ENCODE data around the gene SH3GL2. TPM values are rescaled to one million over a fixed set of nuclear protein-coding genes. Genes with fewer than 3 reads are reported as not detected.

SH3GL2 gene
- total RNA-seq, 2 experiments from 2014 or later = not detected

GRCh38 chr9:17810728-17811571 lies 232.1 kb downstream of the SH3GL2 start:
- intact Hi-C loops (cut with micrococcal nuclease) = loop anchor here (2.0 to 10.0 kb wide), 4 partner anchors 402 to 1644 kb away; no protein-coding TSS in a partner anchor
- ChIA-PET CTCF (interaction anchor here (0.6 to 2.0 kb wide), 21 partner anchors 8 to 1646 kb away, joined by 3 to 15 read pairs (median 3); no protein-coding TSS in a partner anchor), POLR2A (no interaction called here)
- peak; percentile 44 for DNase-seq
- Mint-ChIP-seq H3K4me1 (ENCODE audit: low read depth) (no peaks in the 10 kb centered on the region), H3K4me3 (no peak overlapping the region), H3K27ac (no peak overlapping the region), H3K36me3 (no peaks in the 10 kb centered on the region), H3K27me3 (peaks cover 4% of the 10 kb centered on the region), H3K9me3 (no peaks in the 10 kb centered on the region)

GRCh38 chr9:17813798-17814197 lies 234.9 kb downstream of the SH3GL2 start:
- CTCF ChIA-PET = no interaction called here

GRCh38 chr9:17816431-17817027 lies 237.7 kb downstream of the SH3GL2 start:
- peaks cover 4% of the 10 kb centered on the region for H3K27me3 Mint-ChIP-seq
- intact Hi-C loops (cut with micrococcal nuclease) = loop anchor here (10.0 kb wide), 1 partner anchor 1638 kb away; no protein-coding TSS in a partner anchor
- CTCF ChIA-PET = no interaction called here

More at GRCh38 chr9:17813798-17814197, 234.9 kb downstream of the SH3GL2 start:
- no peaks in the 10 kb centered on the region for H3K4me1 Mint-ChIP-seq (ENCODE audit: low read depth)
- H3K9me3 Mint-ChIP-seq = no peaks in the 10 kb centered on the region
- intact Hi-C loops (cut with micrococcal nuclease) = loop anchor here (5.0 to 10.0 kb wide), 2 partner anchors 1214 to 1641 kb away; no protein-coding TSS in a partner anchor
- no peak overlapping the region for H3K27ac Mint-ChIP-seq
- DNase-seq = no peak
- no peak overlapping the region for H3K4me3 Mint-ChIP-seq
- POLR2A ChIA-PET = no interaction called here
- peaks cover 4% of the 10 kb centered on the region for H3K27me3 Mint-ChIP-seq
- H3K36me3 Mint-ChIP-seq = no peaks in the 10 kb centered on the region

GRCh38 chr9:17824191-17824590 lies 245.3 kb downstream of the SH3GL2 start:
- Mint-ChIP-seq H3K27ac (no peak overlapping the region), H3K4me1 (ENCODE audit: low read depth) (no peaks in the 10 kb centered on the region), H3K27me3 (no peaks in the 10 kb centered on the region), H3K4me3 (no peak overlapping the region), H3K9me3 (peaks cover 2% of the 10 kb centered on the region), H3K36me3 (no peaks in the 10 kb centered on the region)
- no peak for DNase-seq
- ChIA-PET CTCF (no interaction called here), POLR2A (no interaction called here)
- intact Hi-C loops (cut with micrococcal nuclease) = no loop called here

More at GRCh38 chr9:17816431-17817027, 237.7 kb downstream of the SH3GL2 start:
- DNase-seq = no peak
- H3K4me1 Mint-ChIP-seq (ENCODE audit: low read depth) = no peaks in the 10 kb centered on the region
- H3K27ac Mint-ChIP-seq = no peak overlapping the region
- no peak overlapping the region for H3K4me3 Mint-ChIP-seq
- POLR2A ChIA-PET = no interaction called here
- H3K9me3 Mint-ChIP-seq = no peaks in the 10 kb centered on the region
- H3K36me3 Mint-ChIP-seq = no peaks in the 10 kb centered on the region

GRCh38 chr9:17824616-17825264 lies 245.9 kb downstream of the SH3GL2 start:
- no peak overlapping the region for H3K27ac Mint-ChIP-seq
- POLR2A ChIA-PET = no interaction called here
- no peak for DNase-seq
- CTCF ChIA-PET = interaction anchor here (1.0 kb wide), 1 partner anchor 14 kb away, joined by 3 read pairs; no protein-coding TSS in a partner anchor
- no peaks in the 10 kb centered on the region for H3K4me1 Mint-ChIP-seq (ENCODE audit: low read depth)
- intact Hi-C loops (cut with micrococcal nuclease) = no loop called here
- no peaks in the 10 kb centered on the region for H3K27me3 Mint-ChIP-seq
- H3K4me3 Mint-ChIP-seq = no peak overlapping the region
- H3K36me3 Mint-ChIP-seq = no peaks in the 10 kb centered on the region
- peaks cover 2% of the 10 kb centered on the region for H3K9me3 Mint-ChIP-seq

GRCh38 chr9:17825265-17825659 lies 246.4 kb downstream of the SH3GL2 start:
- ChIA-PET POLR2A (no interaction called here), CTCF (interaction anchor here (1.0 kb wide), 1 partner anchor 14 kb away, joined by 3 read pairs; no protein-coding TSS in a partner anchor)
- Mint-ChIP-seq H3K27me3 (no peaks in the 10 kb centered on the region), H3K4me3 (no peak overlapping the region), H3K9me3 (peaks cover 2% of the 10 kb centered on the region), H3K4me1 (ENCODE audit: low read depth) (no peaks in the 10 kb centered on the region), H3K36me3 (no peaks in the 10 kb centered on the region), H3K27ac (no peak overlapping the region)
- intact Hi-C loops (cut with micrococcal nuclease) = no loop called here
- DNase-seq = no peak

GRCh38 chr9:17829064-17829463 lies 250.2 kb downstream of the SH3GL2 start:
- CTCF ChIA-PET = interaction anchor here (1.1 kb wide), 1 partner anchor 19 kb away, joined by 3 read pairs; no protein-coding TSS in a partner anchor

GRCh38 chr9:17829812-17830385 lies 251.0 kb downstream of the SH3GL2 start:
- ChIA-PET POLR2A (no interaction called here), CTCF (no interaction called here)
- intact Hi-C loops (cut with micrococcal nuclease) = no loop called here
- Mint-ChIP-seq H3K36me3 (no peaks in the 10 kb centered on the region), H3K4me1 (ENCODE audit: low read depth) (no peaks in the 10 kb centered on the region), H3K27me3 (no peaks in the 10 kb centered on the region), H3K4me3 (no peak overlapping the region), H3K9me3 (peaks cover 2% of the 10 kb centered on the region), H3K27ac (no peak overlapping the region)
- DNase-seq = no peak

More at GRCh38 chr9:17829064-17829463, 250.2 kb downstream of the SH3GL2 start:
- Mint-ChIP-seq H3K27ac (no peak overlapping the region), H3K4me3 (no peak overlapping the region), H3K9me3 (peaks cover 2% of the 10 kb centered on the region), H3K36me3 (no peaks in the 10 kb centered on the region), H3K27me3 (no peaks in the 10 kb centered on the region), H3K4me1 (ENCODE audit: low read depth) (no peaks in the 10 kb centered on the region)
- POLR2A ChIA-PET = no interaction called here
- intact Hi-C loops (cut with micrococcal nuclease) = no loop called here
- DNase-seq = no peak

- CTCF ChIA-PET = interaction anchor here (1.0 kb wide), 1 partner anchor 22 kb away, joined by 3 read pairs; no protein-coding TSS in a partner anchor
- Mint-ChIP-seq H3K9me3 (peaks cover 2% of the 10 kb centered on the region), H3K27me3 (no peaks in the 10 kb centered on the region), H3K4me3 (no peak overlapping the region), H3K27ac (no peak overlapping the region), H3K36me3 (no peaks in the 10 kb centered on the region), H3K4me1 (ENCODE audit: low read depth) (no peaks in the 10 kb centered on the region)
- POLR2A ChIA-PET = no interaction called here
- intact Hi-C loops (cut with micrococcal nuclease) = no loop called here
- DNase-seq = no peak
These were observed 253.9 kb downstream of the SH3GL2 start for GRCh38 chr9:17832812-17833211.

- ChIA-PET POLR2A (no interaction called here), CTCF (interaction anchor here (1.0 kb wide), 1 partner anchor 23 kb away, joined by 3 read pairs; no protein-coding TSS in a partner anchor)
- intact Hi-C loops (cut with micrococcal nuclease) = no loop called here
- no peaks in the 10 kb centered on the region for H3K27me3 Mint-ChIP-seq
- H3K9me3 Mint-ChIP-seq = no peaks in the 10 kb centered on the region
- no peaks in the 10 kb centered on the region for H3K4me1 Mint-ChIP-seq (ENCODE audit: low read depth)
- no peak for DNase-seq
- no peaks in the 10 kb centered on the region for H3K36me3 Mint-ChIP-seq
- H3K27ac Mint-ChIP-seq = no peak overlapping the region
- no peak overlapping the region for H3K4me3 Mint-ChIP-seq
These were observed 255.0 kb downstream of the SH3GL2 start for GRCh38 chr9:17833846-17834245.

GRCh38 chr9:17837965-17838364 lies 259.1 kb downstream of the SH3GL2 start:
- no peaks in the 10 kb centered on the region for H3K27me3 Mint-ChIP-seq
- DNase-seq = no peak
- CTCF ChIA-PET = interaction anchor here (1.3 kb wide), 1 partner anchor 27 kb away, joined by 3 read pairs; no protein-coding TSS in a partner anchor
- H3K36me3 Mint-ChIP-seq = no peaks in the 10 kb centered on the region
- no peaks in the 10 kb centered on the region for H3K4me1 Mint-ChIP-seq (ENCODE audit: low read depth)
- H3K4me3 Mint-ChIP-seq = no peak overlapping the region
- H3K9me3 Mint-ChIP-seq = peaks cover 2% of the 10 kb centered on the region
- no peak overlapping the region for H3K27ac Mint-ChIP-seq
- intact Hi-C loops (cut with micrococcal nuclease) = no loop called here
- POLR2A ChIA-PET = no interaction called here

GRCh38 chr9:17839776-17840175 lies 260.9 kb downstream of the SH3GL2 start:
- CTCF ChIA-PET = no interaction called here
- POLR2A ChIA-PET = no interaction called here
- Mint-ChIP-seq H3K4me3 (no peak overlapping the region), H3K27ac (no peak overlapping the region), H3K36me3 (no peaks in the 10 kb centered on the region), H3K4me1 (ENCODE audit: low read depth) (no peaks in the 10 kb centered on the region), H3K27me3 (no peaks in the 10 kb centered on the region), H3K9me3 (peaks cover 15% of the 10 kb centered on the region)
- no peak for DNase-seq
- intact Hi-C loops (cut with micrococcal nuclease) = no loop called here

All from activated CD4-positive, alpha-beta memory T cell treated with anti-CD3 and anti-CD28 coated beads for 36 hours (primary cell).